Bronchial epithelial cell (primary cell): ENCODE results near the gene CXCR4. TPM values are rescaled to one million over a fixed set of nuclear protein-coding genes. Genes with fewer than 3 reads are reported as not detected.

Experiments
- DNase-seq: peaks from one replicate; pipeline ENCODE4 v3.0.0-alpha.2; 2010; ENCODE audit warnings: low read depth
- FAIRE-seq: peaks from 2 replicates; lab custom pipeline; 2011; peaks lifted over from hg19 to GRCh38; lab: Jason Lieb, UNC
- H3K27me3 ChIP-seq: 2 replicates; pipeline ENCODE4 v1.5.1; 2011; ENCODE audit warnings: low read length; ENCODE audit not compliant: control insufficient read depth, insufficient read depth
- H3K36me3 ChIP-seq: 2 replicates; pipeline ENCODE4 v1.5.1; 2011; ENCODE audit warnings: low read length; ENCODE audit not compliant: control insufficient read depth, insufficient read depth
- H3K4me3 ChIP-seq: 2 replicates; pipeline ENCODE4 v1.5.1; 2011; ENCODE audit warnings: mild to moderate bottlenecking, low read depth, low read length, control low read depth
- total RNA-seq: library from RNA; depleted of rRNA; stranded (reverse); fragments of >200 nt; gene quantifications from 2 replicates; pipeline ENCODE4 v1.2.1, GENCODE V29; 2014
- TF ChIP-seq, protein P1 (sequence below): IDR thresholded peaks from 2 replicates; pipeline ENCODE4 v1.5.1; 2011; ENCODE audit warnings: mild to moderate bottlenecking, moderate library complexity, low read length, control low read depth, inconsistent platforms; ENCODE audit not compliant: insufficient read depth, severe bottlenecking

CXCR4 gene
- total RNA-seq, 1 donor from 2014 or later: under 0.01 TPM

DNA sequence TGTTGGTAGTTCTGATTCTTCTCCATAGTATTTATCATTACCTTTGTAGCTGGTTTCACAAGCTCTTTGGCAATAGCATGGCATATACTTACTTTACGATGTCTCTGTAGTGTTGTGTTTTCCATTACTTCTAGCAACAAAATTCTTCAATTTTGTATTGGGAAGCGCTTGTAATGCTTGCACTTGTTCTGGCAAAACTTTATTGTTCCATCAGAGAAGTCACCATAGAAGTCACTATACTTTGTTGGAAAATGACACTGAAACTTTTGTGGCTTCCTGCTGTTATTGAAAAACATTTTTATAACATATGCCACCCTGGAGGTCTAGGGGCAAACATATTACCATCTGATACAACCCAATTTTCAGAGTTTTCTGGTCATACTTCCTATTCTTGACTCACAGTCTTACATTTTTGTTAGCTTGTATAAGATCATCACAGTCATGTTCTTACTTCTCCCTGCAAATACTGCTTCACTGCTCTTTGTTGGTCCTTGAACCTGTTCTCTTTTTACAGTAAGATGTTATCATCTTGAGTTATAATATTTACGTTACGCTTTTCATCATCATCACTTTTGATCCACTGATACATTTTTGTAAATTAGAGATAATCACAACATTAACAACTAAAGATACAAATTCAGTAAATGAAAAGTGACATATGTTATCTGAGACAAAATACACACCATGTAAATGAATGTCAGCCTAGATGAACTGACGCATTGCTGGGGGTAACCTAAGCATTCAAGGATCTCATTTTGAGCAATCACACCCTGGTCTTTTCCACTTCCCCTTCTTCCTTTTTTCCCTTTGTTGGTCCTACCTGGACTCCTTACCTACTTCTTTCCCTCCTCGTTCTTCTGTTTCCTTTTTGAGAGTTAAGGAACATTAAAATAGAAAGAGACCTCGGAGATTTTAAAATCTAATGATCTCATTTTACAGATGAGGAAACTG, 33.3 kb upstream of the CXCR4 start:
- no peak for FAIRE-seq
- H3K4me3 ChIP-seq: no peak overlapping the region
- no peaks in the 10 kb centered on the region for H3K27me3 ChIP-seq
- TF ChIP-seq, protein P1, sequence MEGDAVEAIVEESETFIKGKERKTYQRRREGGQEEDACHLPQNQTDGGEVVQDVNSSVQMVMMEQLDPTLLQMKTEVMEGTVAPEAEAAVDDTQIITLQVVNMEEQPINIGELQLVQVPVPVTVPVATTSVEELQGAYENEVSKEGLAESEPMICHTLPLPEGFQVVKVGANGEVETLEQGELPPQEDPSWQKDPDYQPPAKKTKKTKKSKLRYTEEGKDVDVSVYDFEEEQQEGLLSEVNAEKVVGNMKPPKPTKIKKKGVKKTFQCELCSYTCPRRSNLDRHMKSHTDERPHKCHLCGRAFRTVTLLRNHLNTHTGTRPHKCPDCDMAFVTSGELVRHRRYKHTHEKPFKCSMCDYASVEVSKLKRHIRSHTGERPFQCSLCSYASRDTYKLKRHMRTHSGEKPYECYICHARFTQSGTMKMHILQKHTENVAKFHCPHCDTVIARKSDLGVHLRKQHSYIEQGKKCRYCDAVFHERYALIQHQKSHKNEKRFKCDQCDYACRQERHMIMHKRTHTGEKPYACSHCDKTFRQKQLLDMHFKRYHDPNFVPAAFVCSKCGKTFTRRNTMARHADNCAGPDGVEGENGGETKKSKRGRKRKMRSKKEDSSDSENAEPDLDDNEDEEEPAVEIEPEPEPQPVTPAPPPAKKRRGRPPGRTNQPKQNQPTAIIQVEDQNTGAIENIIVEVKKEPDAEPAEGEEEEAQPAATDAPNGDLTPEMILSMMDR: no peak
- DNase-seq: no peak
- no peaks in the 10 kb centered on the region for H3K36me3 ChIP-seq

- FAIRE-seq (no peak), DNase-seq (no peak)
- TF ChIP-seq, protein P1: no peak
- H3K27me3 ChIP-seq: no peaks in the 10 kb centered on the region
- H3K4me3 ChIP-seq: no peak overlapping the region
- no peaks in the 10 kb centered on the region for H3K36me3 ChIP-seq
These were observed 31.1 kb upstream of the CXCR4 start for GRCh38 chr2:136149011-136149410.

GRCh38 chr2:136146564-136146963, 28.6 kb upstream of the CXCR4 start:
- H3K36me3 ChIP-seq: no peaks in the 10 kb centered on the region
- H3K4me3 ChIP-seq: no peak overlapping the region
- FAIRE-seq (no peak), DNase-seq (no peak)
- no peaks in the 10 kb centered on the region for H3K27me3 ChIP-seq
- TF ChIP-seq, protein P1: no peak

DNA sequence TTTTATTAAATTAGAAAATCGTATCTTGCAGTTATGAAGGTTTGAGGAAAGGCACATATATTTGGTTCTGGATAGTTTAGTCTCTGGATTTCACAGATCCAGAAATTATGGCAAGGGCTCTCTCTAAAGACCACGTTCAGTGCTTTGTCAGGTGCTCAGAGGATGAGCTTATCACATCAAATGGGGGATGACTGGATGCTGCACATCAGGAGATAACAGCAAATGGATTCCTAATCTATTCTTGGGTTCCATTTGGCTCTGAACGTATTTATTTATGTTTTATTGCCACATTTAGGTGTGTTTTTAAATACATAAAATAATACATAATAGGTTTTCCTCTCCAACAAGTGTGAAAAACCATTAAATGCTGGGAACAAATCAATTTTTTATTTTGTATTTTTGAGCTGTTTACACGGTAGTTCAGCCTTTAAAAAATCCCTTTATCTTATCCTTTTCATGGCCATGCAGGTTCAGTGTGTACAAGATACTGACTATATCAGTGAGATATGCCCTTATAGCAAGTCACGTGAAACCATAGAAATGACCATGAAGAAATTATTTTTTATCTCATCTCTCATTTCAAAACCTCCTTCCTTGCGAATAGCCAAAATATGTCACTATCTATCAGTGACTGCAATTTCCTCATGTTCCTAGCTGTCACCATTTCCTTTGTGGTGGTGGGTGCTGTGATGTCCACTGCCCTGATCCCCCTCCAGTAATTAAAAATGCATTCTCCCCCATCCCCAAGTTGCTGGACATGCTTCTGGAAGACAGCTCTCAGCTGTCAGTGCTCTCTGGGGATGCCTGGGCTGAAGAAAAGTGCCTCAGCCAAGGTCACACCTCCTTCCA, 25.9 kb upstream of the CXCR4 start:
- H3K36me3 ChIP-seq: no peaks in the 10 kb centered on the region
- no peak for FAIRE-seq

GRCh38 chr2:136141510-136142149, 23.7 kb upstream of the CXCR4 start:
- TF ChIP-seq, protein P1: no peak
- FAIRE-seq (peak; percentile 47), DNase-seq (peak; percentile 27)

More for the DNA sequence above, 25.9 kb upstream of the CXCR4 start:
- H3K4me3 ChIP-seq: no peak overlapping the region
- H3K27me3 ChIP-seq: no peaks in the 10 kb centered on the region
- TF ChIP-seq, protein P1: no peak
- no peak for DNase-seq

More at GRCh38 chr2:136141510-136142149, 23.7 kb upstream of the CXCR4 start:
- no peak overlapping the region for H3K4me3 ChIP-seq
- no peaks in the 10 kb centered on the region for H3K27me3 ChIP-seq
- no peaks in the 10 kb centered on the region for H3K36me3 ChIP-seq
